ENCODE results near the gene GALNT5.

The GALNT5 gene

GRCh38 chr2:157255746-157256145 lies 1.8 kb upstream of the GALNT5 start (continued):
- TF ChIP-seq PRDM2 (tag by site-specific recombination; IDR thresholded peaks at IDR 0.05; ENCODE audit: borderline replicate concordance) (no peak), ZNF677 (tag by site-specific recombination; IDR thresholded peaks at IDR 0.05) (no peak)

GRCh38 chr2:157256626-157257025 lies 879 bp upstream of the GALNT5 start:
- H3K4me1 ChIP-seq (ENCODE audit: control insufficient read depth, insufficient read depth, low read length) = peaks cover 3% of the 10 kb centered on the region; the same call in 1 of the 2 replicates
- no peak overlapping the region for H3K4me3 ChIP-seq (ENCODE audit: low read depth, low read length)
- TF ChIP-seq OVOL3 (tag by site-specific recombination; IDR thresholded peaks at IDR 0.05) = no peak
- TF ChIP-seq ZNF394 (tag by site-specific recombination; IDR thresholded peaks at IDR 0.05; ENCODE audit: borderline replicate concordance) = no peak
- no peak for TF ChIP-seq ZNF707 (tag by site-specific recombination; IDR thresholded peaks at IDR 0.05)
- TF ChIP-seq ZNF777 (tag by site-specific recombination; IDR thresholded peaks at IDR 0.05; ENCODE audit: borderline replicate concordance) = no peak
- no peak for TF ChIP-seq MEIS1 (CRISPR knock-in tag; IDR thresholded peaks at IDR 0.05; ENCODE audit: borderline replicate concordance)
- no peak for TF ChIP-seq ZNF561 (tag by site-specific recombination; IDR thresholded peaks at IDR 0.05; ENCODE audit: borderline replicate concordance)
- TF ChIP-seq ZNF843 (tag by site-specific recombination; IDR thresholded peaks at IDR 0.05) = no peak
- no peak for TF ChIP-seq ZNF530 (tag by site-specific recombination; IDR thresholded peaks at IDR 0.05; ENCODE audit: low read depth)
- TF ChIP-seq ZFP3 (tag by site-specific recombination; IDR thresholded peaks at IDR 0.05; ENCODE audit: low read depth) = no peak
- no peak for TF ChIP-seq PRDM1 (tag by site-specific recombination; IDR thresholded peaks at IDR 0.05)
- TF ChIP-seq ZNF555 (tag by site-specific recombination; conservative IDR thresholded peaks at IDR 0.05) = no peak
- no peak for TF ChIP-seq ZNF174 (tag by site-specific recombination; IDR thresholded peaks at IDR 0.05)
- TF ChIP-seq SCRT2 (tag by site-specific recombination; IDR thresholded peaks at IDR 0.05) = no peak
- CTCF ChIA-PET = no interaction called here
- H3K36me3 ChIP-seq (ENCODE audit: control insufficient read depth in 2 of 2, insufficient read depth in 1 of 2, low read length in 2 of 2) = no peaks in the 10 kb centered on the region
- H3K9me3 ChIP-seq (ENCODE audit: control insufficient read depth, insufficient read depth, low read depth, low read length) = no peaks in the 10 kb centered on the region
- no peak overlapping the region for H3K27ac ChIP-seq (ENCODE audit: extremely low read depth, low read depth, low read length)
- POLR2A ChIA-PET = no interaction called here

GRCh38 chr2:157258520-157259326 lies 1.2 kb downstream of the GALNT5 start:
- CTCF ChIA-PET = interaction anchor here (0.7 to 1.8 kb wide), 2 partner anchors 43 to 77 kb away, joined by 3 to 4 read pairs; no protein-coding TSS in a partner anchor
- Histone ChIP-seq H3K27ac (ENCODE audit: extremely low read depth, low read depth, low read length) (no peak overlapping the region), H3K9me3 (ENCODE audit: control insufficient read depth, insufficient read depth, low read depth, low read length) (no peaks in the 10 kb centered on the region), H3K4me1 (ENCODE audit: control insufficient read depth, insufficient read depth, low read length) (peaks cover 3% of the 10 kb centered on the region; the same call in 1 of the 2 replicates), H3K4me3 (ENCODE audit: low read depth, low read length) (no peak overlapping the region), H3K36me3 (ENCODE audit: control insufficient read depth in 2 of 2, insufficient read depth in 1 of 2, low read length in 2 of 2) (no peaks in the 10 kb centered on the region)
- POLR2A ChIA-PET = no interaction called here
- TF ChIP-seq PRDM1 (tag by site-specific recombination; IDR thresholded peaks at IDR 0.05) (no peak), BCL6B (tag by site-specific recombination; IDR thresholded peaks at IDR 0.05) (0 out of 2 replicates have a peak, but pooled peaks have one; percentile 17)

Data from HEK293 (cell line).